Measurements from ENCODE around the gene NPY4R2.
"Not testable (repeated sequence)": the region's sequence is repeated elsewhere in the genome, so short reads cannot be mapped to it uniquely, and the experiment has no call there.

The NPY4R2 gene
- 0 reads per million in 3 donors for total RNA-seq

- not testable (repeated sequence) for H3K4me1 ChIP-seq (ENCODE audit: control insufficient read depth, insufficient read depth, low read length, poor library complexity, severe bottlenecking); H3K27me3 ChIP-seq (replicated peaks; ENCODE audit: control insufficient read depth, insufficient read depth, low read length, poor library complexity, severe bottlenecking); H3K36me3 ChIP-seq (ENCODE audit: control insufficient read depth, insufficient read depth, low read length); H3K9me3 ChIP-seq (ENCODE audit: control insufficient read depth, low read length); H3K27ac ChIP-seq (ENCODE audit: insufficient read depth, low read length, poor library complexity, severe bottlenecking); H3K4me3 ChIP-seq (ENCODE audit: insufficient read depth, low read depth, low read length, poor library complexity, severe bottlenecking); DNase-seq
Measured at GRCh38 chr10:47918475-47918874, at the start of gene NPY4R2. Gene NPY4R2, plus strand, starts transcription at chr10:47918662. Its CDS starts 3,326 bp downstream, at chr10:47921988.

DNA sequence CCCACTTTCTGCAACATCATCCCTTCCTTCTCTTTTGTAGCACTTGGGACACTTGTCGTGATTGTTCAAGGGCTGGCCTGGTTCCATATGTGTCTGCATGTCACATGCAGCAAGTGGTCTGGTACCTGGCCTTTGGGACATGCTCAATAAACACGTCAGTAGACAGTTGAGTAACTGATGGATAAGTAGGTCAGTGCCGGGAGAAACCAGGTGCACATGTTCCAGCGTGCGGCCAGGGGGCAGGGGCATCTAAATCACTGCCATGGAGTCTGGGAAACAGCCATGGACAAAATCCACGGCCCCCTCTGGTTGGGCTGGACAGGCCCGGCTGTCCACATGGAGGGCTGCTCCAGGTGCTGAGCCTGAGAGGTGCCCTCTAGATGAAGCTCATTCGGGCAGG, 47.6 kb upstream of the NPY4R2 start:
- H3K4me3 ChIP-seq (ENCODE audit: insufficient read depth, low read depth, low read length, poor library complexity, severe bottlenecking); H3K27me3 ChIP-seq (replicated peaks; ENCODE audit: control insufficient read depth, insufficient read depth, low read length, poor library complexity, severe bottlenecking); H3K9me3 ChIP-seq (ENCODE audit: control insufficient read depth, low read length); H3K27ac ChIP-seq (ENCODE audit: insufficient read depth, low read length, poor library complexity, severe bottlenecking); DNase-seq; H3K36me3 ChIP-seq (ENCODE audit: control insufficient read depth, insufficient read depth, low read length); H3K4me1 ChIP-seq (ENCODE audit: control insufficient read depth, insufficient read depth, low read length, poor library complexity, severe bottlenecking): not testable (repeated sequence)

GRCh38 chr10:47871485-47872180, 46.8 kb upstream of the NPY4R2 start:
- H3K27me3 ChIP-seq (replicated peaks; ENCODE audit: control insufficient read depth, insufficient read depth, low read length, poor library complexity, severe bottlenecking); H3K4me1 ChIP-seq (ENCODE audit: control insufficient read depth, insufficient read depth, low read length, poor library complexity, severe bottlenecking); H3K27ac ChIP-seq (ENCODE audit: insufficient read depth, low read length, poor library complexity, severe bottlenecking); H3K36me3 ChIP-seq (ENCODE audit: control insufficient read depth, insufficient read depth, low read length); H3K4me3 ChIP-seq (ENCODE audit: insufficient read depth, low read depth, low read length, poor library complexity, severe bottlenecking); DNase-seq; H3K9me3 ChIP-seq (ENCODE audit: control insufficient read depth, low read length): not testable (repeated sequence)

DNA sequence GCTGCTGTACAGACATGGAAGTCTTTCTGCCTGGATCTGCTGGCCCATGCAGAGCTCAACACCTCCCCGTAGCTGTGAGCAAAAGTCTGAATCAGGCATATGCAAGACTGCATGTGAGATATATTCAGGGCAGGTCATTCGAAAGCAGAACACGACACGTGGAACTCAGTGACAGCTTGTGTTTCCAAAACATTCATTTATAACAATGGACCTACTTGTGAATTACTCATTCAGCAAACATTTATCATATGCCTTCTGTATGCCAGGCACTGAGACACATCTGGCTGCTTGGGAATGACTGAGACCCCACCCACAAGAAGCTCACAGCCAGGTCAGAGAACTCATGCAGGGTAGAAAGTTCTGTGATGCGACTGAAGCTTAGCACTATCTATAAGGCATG, 46.2 kb upstream of the NPY4R2 start:
- H3K27ac ChIP-seq (ENCODE audit: insufficient read depth, low read length, poor library complexity, severe bottlenecking); H3K27me3 ChIP-seq (replicated peaks; ENCODE audit: control insufficient read depth, insufficient read depth, low read length, poor library complexity, severe bottlenecking); H3K36me3 ChIP-seq (ENCODE audit: control insufficient read depth, insufficient read depth, low read length); DNase-seq; H3K4me1 ChIP-seq (ENCODE audit: control insufficient read depth, insufficient read depth, low read length, poor library complexity, severe bottlenecking); H3K4me3 ChIP-seq (ENCODE audit: insufficient read depth, low read depth, low read length, poor library complexity, severe bottlenecking); H3K9me3 ChIP-seq (ENCODE audit: control insufficient read depth, low read length): not testable (repeated sequence)

DNA sequence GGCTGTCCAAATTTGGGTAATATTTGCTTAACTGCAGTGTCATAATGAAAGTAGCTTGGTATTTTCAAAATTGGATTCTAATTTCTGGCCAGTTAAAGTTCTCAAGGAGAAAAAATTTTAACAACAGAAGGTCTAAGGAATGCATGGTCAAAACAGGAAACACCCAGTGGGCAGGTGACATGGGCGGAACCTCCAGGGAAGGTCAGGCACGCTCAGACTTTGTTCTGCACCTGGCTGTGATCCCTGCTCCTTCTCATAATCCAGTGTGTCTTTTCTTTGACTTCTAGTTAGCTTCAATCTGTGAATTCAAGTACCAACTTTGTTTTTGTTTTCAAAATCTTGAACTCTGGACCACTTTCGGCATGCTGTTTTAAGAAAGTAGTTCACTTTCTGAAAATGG, 34.2 kb upstream of the NPY4R2 start:
- not testable (repeated sequence) for H3K4me3 ChIP-seq (ENCODE audit: insufficient read depth, low read depth, low read length, poor library complexity, severe bottlenecking); DNase-seq; H3K27me3 ChIP-seq (replicated peaks; ENCODE audit: control insufficient read depth, insufficient read depth, low read length, poor library complexity, severe bottlenecking); H3K4me1 ChIP-seq (ENCODE audit: control insufficient read depth, insufficient read depth, low read length, poor library complexity, severe bottlenecking); H3K9me3 ChIP-seq (ENCODE audit: control insufficient read depth, low read length); H3K36me3 ChIP-seq (ENCODE audit: control insufficient read depth, insufficient read depth, low read length); H3K27ac ChIP-seq (ENCODE audit: insufficient read depth, low read length, poor library complexity, severe bottlenecking)

DNA sequence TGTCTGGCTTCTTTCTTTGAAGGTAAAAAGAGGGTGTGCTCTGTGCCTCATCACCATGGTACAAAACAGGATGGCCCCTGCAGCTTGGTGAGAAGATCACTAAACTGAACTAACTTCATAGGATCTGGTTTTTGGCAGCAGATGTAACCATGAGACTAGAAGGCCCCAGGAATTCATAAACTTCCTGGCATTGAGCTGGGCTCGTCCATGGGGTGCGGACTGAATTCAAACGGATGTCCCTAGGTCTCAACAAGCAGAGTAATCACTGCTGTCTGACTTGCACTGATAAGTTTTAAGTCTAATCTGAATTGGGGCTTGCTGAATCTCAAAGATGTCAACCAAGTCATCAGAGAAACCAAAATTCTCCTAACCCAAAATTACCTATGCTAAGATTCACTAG, 33.5 kb upstream of the NPY4R2 start:
- not testable (repeated sequence) for H3K27me3 ChIP-seq (replicated peaks; ENCODE audit: control insufficient read depth, insufficient read depth, low read length, poor library complexity, severe bottlenecking); DNase-seq; H3K9me3 ChIP-seq (ENCODE audit: control insufficient read depth, low read length); H3K4me1 ChIP-seq (ENCODE audit: control insufficient read depth, insufficient read depth, low read length, poor library complexity, severe bottlenecking); H3K4me3 ChIP-seq (ENCODE audit: insufficient read depth, low read depth, low read length, poor library complexity, severe bottlenecking); H3K27ac ChIP-seq (ENCODE audit: insufficient read depth, low read length, poor library complexity, severe bottlenecking); H3K36me3 ChIP-seq (ENCODE audit: control insufficient read depth, insufficient read depth, low read length)

DNA sequence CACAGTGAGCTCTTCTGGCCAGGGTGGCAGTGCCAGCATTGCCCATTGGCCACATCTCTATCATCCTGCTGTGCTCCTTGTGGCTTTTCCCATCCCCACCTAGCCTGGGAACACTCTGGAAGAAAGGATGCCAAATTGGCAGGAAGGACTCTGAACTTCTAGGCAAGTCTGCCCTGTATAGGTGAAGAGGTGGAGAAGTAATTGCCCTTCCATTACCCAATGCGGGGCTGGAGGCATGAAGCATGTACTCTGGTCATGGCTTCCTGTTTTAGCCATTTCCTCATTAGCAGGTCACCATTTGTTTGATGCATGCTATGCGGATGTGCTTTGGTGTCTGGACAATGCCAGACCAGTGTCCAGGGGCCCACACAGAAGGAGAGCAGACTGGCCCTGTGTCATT, 32.1 kb upstream of the NPY4R2 start:
- not testable (repeated sequence) for H3K27me3 ChIP-seq (replicated peaks; ENCODE audit: control insufficient read depth, insufficient read depth, low read length, poor library complexity, severe bottlenecking); H3K4me3 ChIP-seq (ENCODE audit: insufficient read depth, low read depth, low read length, poor library complexity, severe bottlenecking); H3K27ac ChIP-seq (ENCODE audit: insufficient read depth, low read length, poor library complexity, severe bottlenecking); DNase-seq; H3K36me3 ChIP-seq (ENCODE audit: control insufficient read depth, insufficient read depth, low read length); H3K9me3 ChIP-seq (ENCODE audit: control insufficient read depth, low read length); H3K4me1 ChIP-seq (ENCODE audit: control insufficient read depth, insufficient read depth, low read length, poor library complexity, severe bottlenecking)

GRCh38 chr10:47886827-47887226, 31.6 kb upstream of the NPY4R2 start:
- DNase-seq; H3K27me3 ChIP-seq (replicated peaks; ENCODE audit: control insufficient read depth, insufficient read depth, low read length, poor library complexity, severe bottlenecking); H3K9me3 ChIP-seq (ENCODE audit: control insufficient read depth, low read length); H3K4me3 ChIP-seq (ENCODE audit: insufficient read depth, low read depth, low read length, poor library complexity, severe bottlenecking); H3K36me3 ChIP-seq (ENCODE audit: control insufficient read depth, insufficient read depth, low read length); H3K4me1 ChIP-seq (ENCODE audit: control insufficient read depth, insufficient read depth, low read length, poor library complexity, severe bottlenecking); H3K27ac ChIP-seq (ENCODE audit: insufficient read depth, low read length, poor library complexity, severe bottlenecking): not testable (repeated sequence)

- H3K36me3 ChIP-seq (ENCODE audit: control insufficient read depth, insufficient read depth, low read length); H3K4me1 ChIP-seq (ENCODE audit: control insufficient read depth, insufficient read depth, low read length, poor library complexity, severe bottlenecking); H3K9me3 ChIP-seq (ENCODE audit: control insufficient read depth, low read length); H3K27me3 ChIP-seq (replicated peaks; ENCODE audit: control insufficient read depth, insufficient read depth, low read length, poor library complexity, severe bottlenecking); H3K4me3 ChIP-seq (ENCODE audit: insufficient read depth, low read depth, low read length, poor library complexity, severe bottlenecking); H3K27ac ChIP-seq (ENCODE audit: insufficient read depth, low read length, poor library complexity, severe bottlenecking); DNase-seq: not testable (repeated sequence)
Measured at GRCh38 chr10:47890737-47891136, 27.7 kb upstream of the NPY4R2 start.

- H3K4me1 ChIP-seq (ENCODE audit: control insufficient read depth, insufficient read depth, low read length, poor library complexity, severe bottlenecking); H3K9me3 ChIP-seq (ENCODE audit: control insufficient read depth, low read length); H3K4me3 ChIP-seq (ENCODE audit: insufficient read depth, low read depth, low read length, poor library complexity, severe bottlenecking); DNase-seq; H3K36me3 ChIP-seq (ENCODE audit: control insufficient read depth, insufficient read depth, low read length); H3K27ac ChIP-seq (ENCODE audit: insufficient read depth, low read length, poor library complexity, severe bottlenecking); H3K27me3 ChIP-seq (replicated peaks; ENCODE audit: control insufficient read depth, insufficient read depth, low read length, poor library complexity, severe bottlenecking): not testable (repeated sequence)
Measured at GRCh38 chr10:47892494-47893261, 25.8 kb upstream of the NPY4R2 start.
